Measurements from ENCODE around the gene ATRNL1. TPM values are rescaled to one million over a fixed set of nuclear protein-coding genes. Genes with fewer than 3 reads are reported as not detected.

The ATRNL1 gene
- total and polyA plus RNA-seq, 10 donors = 0.29 to 6.3 (median 2.2) TPM

DNA sequence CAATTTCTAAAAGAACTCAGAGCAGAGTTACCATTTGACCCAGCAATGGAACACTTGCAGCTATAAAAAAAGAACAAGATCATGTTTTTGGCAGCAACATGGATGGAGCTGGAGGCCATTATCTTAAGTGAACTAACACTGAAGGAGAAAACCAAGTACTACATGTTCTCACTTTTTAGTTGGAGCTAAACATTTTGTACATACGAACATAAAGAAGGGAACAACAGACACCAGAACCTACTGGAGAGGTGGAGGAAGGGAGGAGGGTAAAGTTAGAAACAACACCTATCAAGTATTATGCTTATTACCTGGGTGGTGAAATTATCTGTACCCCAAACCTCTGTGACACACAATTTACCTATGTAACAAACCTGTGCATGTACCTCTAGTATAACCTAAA is 329.5 kb downstream of the ATRNL1 start:
- Histone ChIP-seq H3K36me3 (no peaks in the 10 kb centered on the region), H3K4me3 (no peak overlapping the region), H3K27ac (no peak overlapping the region), H3K9me3 (peaks cover 0 to 16% (median 5%) of the 10 kb centered on the region in 8 donors), H3K27me3 (replicated peaks in 1 of 7) (no peaks in the 10 kb centered on the region), H3K4me1 (no peaks in the 10 kb centered on the region)
- no peak for DNase-seq
- no peak for TF ChIP-seq CTCF (IDR thresholded peaks at IDR 0.05 in 8 of 11, conservative IDR thresholded peaks at IDR 0.05 in 3 of 11)
- WGBS, 5 donors = 58 to 86% (median 73%) methylated on average over 1 of the region's 1 CpG
- intact Hi-C loops (cut with DNase I; ENCODE audit: low total_unique reads) = no loop called here

DNA sequence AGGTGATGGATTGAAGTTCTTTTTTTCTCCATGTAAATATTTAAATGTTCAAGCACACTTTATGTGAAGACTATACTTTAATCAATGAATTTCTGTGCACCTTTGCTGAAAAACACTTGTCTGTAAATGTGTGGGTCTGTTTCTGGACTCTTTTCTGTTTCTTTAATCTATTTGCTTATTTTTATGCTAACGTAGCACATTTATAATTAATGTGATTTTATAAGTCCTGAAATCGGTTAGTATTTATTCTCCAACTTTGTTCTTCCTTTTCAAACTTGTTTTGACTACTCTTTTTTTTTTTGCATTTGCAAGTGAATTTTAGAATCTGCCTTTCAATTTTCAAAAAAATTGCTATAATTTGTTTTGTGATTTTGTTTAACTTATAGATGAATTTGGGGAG is 334.4 kb downstream of the ATRNL1 start:
- intact Hi-C loops (cut with DNase I; ENCODE audit: low total_unique reads) = no loop called here
- H3K27ac ChIP-seq = no peak overlapping the region
- no peaks in the 10 kb centered on the region for H3K9me3 ChIP-seq
- H3K27me3 ChIP-seq (replicated peaks in 1 of 7) = no peaks in the 10 kb centered on the region
- H3K4me3 ChIP-seq = no peak overlapping the region
- DNase-seq = no peak
- TF ChIP-seq POLR2A (IDR thresholded peaks at IDR 0.05) = no peak
- no peaks in the 10 kb centered on the region for H3K4me1 ChIP-seq
- 57 to 87% (median 64%) methylated on average over 2 of the region's 2 CpGs for WGBS, 5 donors
- no peaks in the 10 kb centered on the region for H3K36me3 ChIP-seq

- H3K4me3 ChIP-seq = no peak overlapping the region
- no peak for TF ChIP-seq POLR2AphosphoS5 (IDR thresholded peaks at IDR 0.05)
- TF ChIP-seq POLR2A (IDR thresholded peaks at IDR 0.05) = no peak
- no peak for TF ChIP-seq CTCF (IDR thresholded peaks at IDR 0.05 in 8 of 11, conservative IDR thresholded peaks at IDR 0.05 in 3 of 11)
- H3K4me1 ChIP-seq = no peaks in the 10 kb centered on the region
- H3K9me3 ChIP-seq = no peaks in the 10 kb centered on the region
- DNase-seq = no peak
- no peak overlapping the region for H3K27ac ChIP-seq
- H3K36me3 ChIP-seq = no peaks in the 10 kb centered on the region
- intact Hi-C loops (cut with DNase I; ENCODE audit: low total_unique reads) = no loop called here
- no peaks in the 10 kb centered on the region for H3K27me3 ChIP-seq (replicated peaks in 1 of 7)
- WGBS, 5 donors = 22 to 26% (median 22%) methylated on average over 4 of the region's 4 CpGs
These were observed 339.1 kb downstream of the ATRNL1 start for GRCh38 chr10:115432188-115432819.

DNA sequence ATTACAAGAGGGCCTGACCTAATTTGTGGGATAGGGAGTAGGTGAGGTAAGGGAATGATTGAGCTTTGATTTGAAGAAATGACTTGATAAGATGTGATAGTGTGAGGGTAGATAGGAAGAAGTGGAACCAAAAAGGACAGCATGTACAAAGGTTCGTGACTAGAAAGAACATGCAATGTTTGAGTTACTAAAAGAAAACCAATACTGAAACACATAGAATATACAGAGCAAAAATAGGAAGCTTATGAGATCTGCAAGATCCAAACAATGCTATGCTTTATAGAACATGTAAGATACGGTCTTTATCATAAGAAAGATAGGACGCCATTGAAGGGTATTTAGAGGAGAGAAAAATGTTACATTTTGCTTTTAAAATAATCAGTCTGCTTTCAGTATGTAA is 343.8 kb downstream of the ATRNL1 start:
- H3K36me3 ChIP-seq = no peaks in the 10 kb centered on the region
- no peaks in the 10 kb centered on the region for H3K4me1 ChIP-seq
- no peak overlapping the region for H3K27ac ChIP-seq
- TF ChIP-seq POLR2AphosphoS5 (IDR thresholded peaks at IDR 0.05) (no peak), POLR2A (IDR thresholded peaks at IDR 0.05) (no peak), CTCF (IDR thresholded peaks at IDR 0.05 in 8 of 11, conservative IDR thresholded peaks at IDR 0.05 in 3 of 11) (no peak)
- intact Hi-C loops (cut with DNase I; ENCODE audit: low total_unique reads) = no loop called here
- H3K27me3 ChIP-seq (replicated peaks in 1 of 7) = no peaks in the 10 kb centered on the region
- no peak for DNase-seq
- no peaks in the 10 kb centered on the region for H3K9me3 ChIP-seq
- H3K4me3 ChIP-seq = no peak overlapping the region
- 74 to 83% (median 80%) methylated on average over 3 of the region's 3 CpGs for WGBS, 5 donors
